Esophagus muscularis mucosa (tissue), 3 donors: ENCODE results near the gene ADCY3.

Source experiments
- CTCF ChIP-seq, 3 experiments: fragments of 200-600 bp in 2 of 3; fragments of 450-650 bp in 1 of 3; sonication (generic) in 2 of 3; IDR thresholded peaks; one replicate each; pipeline ENCODE4 v1.5.1; 2017 to 2019; ENCODE audit warnings: antibody characterized with exemption in 3 of 3, mild to moderate bottlenecking in 2 of 3, moderate library complexity in 1 of 3
- EP300 ChIP-seq: sonication (generic); formaldehyde crosslinking; IDR thresholded peaks from one replicate; pipeline ENCODE4 v1.6.1; 2017; ENCODE audit warnings: antibody characterized with exemption

GRCh38 chr2:24885221-24886125, 34.6 kb downstream of the ADCY3 start:
- TF ChIP-seq CTCF (IDR thresholded peaks at IDR 0.05), result no peak
- no peak for TF ChIP-seq EP300
